ENCODE measurements around the gene RIN3.

- TF ChIP-seq, protein P1, sequence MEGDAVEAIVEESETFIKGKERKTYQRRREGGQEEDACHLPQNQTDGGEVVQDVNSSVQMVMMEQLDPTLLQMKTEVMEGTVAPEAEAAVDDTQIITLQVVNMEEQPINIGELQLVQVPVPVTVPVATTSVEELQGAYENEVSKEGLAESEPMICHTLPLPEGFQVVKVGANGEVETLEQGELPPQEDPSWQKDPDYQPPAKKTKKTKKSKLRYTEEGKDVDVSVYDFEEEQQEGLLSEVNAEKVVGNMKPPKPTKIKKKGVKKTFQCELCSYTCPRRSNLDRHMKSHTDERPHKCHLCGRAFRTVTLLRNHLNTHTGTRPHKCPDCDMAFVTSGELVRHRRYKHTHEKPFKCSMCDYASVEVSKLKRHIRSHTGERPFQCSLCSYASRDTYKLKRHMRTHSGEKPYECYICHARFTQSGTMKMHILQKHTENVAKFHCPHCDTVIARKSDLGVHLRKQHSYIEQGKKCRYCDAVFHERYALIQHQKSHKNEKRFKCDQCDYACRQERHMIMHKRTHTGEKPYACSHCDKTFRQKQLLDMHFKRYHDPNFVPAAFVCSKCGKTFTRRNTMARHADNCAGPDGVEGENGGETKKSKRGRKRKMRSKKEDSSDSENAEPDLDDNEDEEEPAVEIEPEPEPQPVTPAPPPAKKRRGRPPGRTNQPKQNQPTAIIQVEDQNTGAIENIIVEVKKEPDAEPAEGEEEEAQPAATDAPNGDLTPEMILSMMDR (IDR thresholded peaks at IDR 0.05): no peak
- TF ChIP-seq POLR2A (IDR thresholded peaks at IDR 0.05): no peak
These were observed 180.6 kb downstream of the RIN3 start for GRCh38 chr14:92693998-92694795.
